Calu3 (cell line): Measurements from ENCODE around the gene AKR1E2. TPM values are rescaled to one million over a fixed set of nuclear protein-coding genes. Genes with fewer than 3 reads are reported as not detected.

ENCODE experiments used
- BruUV-seq: library from RNA; stranded (reverse); fragments of 400-500 nt; replicated peaks from 2 replicates; lab custom pipeline; 2021; lab: Mats Ljungman, UMichigan
- CTCF ChIA-PET: fragments of 300-600 bp; sonication (Branson Sonifier 250); formaldehyde crosslinking; loops from one replicate; lab custom pipeline; 2022; ENCODE audit warnings: antibody characterized with exemption; lab: Charles Lee
- DNase-seq: peaks from one replicate; pipeline ENCODE4 v3.0.0; 2022
- H3K27ac Mint-ChIP-seq: one replicate; pipeline ENCODE4 v1.8.0; 2022; ENCODE audit warnings: mixed read lengths; ENCODE audit not compliant: unreplicated experiment
- H3K27me3 Mint-ChIP-seq: one replicate; pipeline ENCODE4 v1.8.0; 2022; ENCODE audit warnings: mixed read lengths; ENCODE audit not compliant: unreplicated experiment
- H3K36me3 Mint-ChIP-seq: one replicate; pipeline ENCODE4 v1.8.0; 2022; ENCODE audit warnings: mild to moderate bottlenecking, moderate library complexity, mixed read lengths; ENCODE audit not compliant: insufficient read depth, unreplicated experiment
- H3K4me1 Mint-ChIP-seq: one replicate; pipeline ENCODE4 v1.8.0; 2022; ENCODE audit warnings: mild to moderate bottlenecking, low read depth, mixed read lengths; ENCODE audit not compliant: unreplicated experiment
- H3K4me3 Mint-ChIP-seq: one replicate; pipeline ENCODE4 v1.8.0; 2022; ENCODE audit warnings: mild to moderate bottlenecking, low read depth, moderate library complexity, mixed read lengths; ENCODE audit not compliant: unreplicated experiment
- H3K9me3 Mint-ChIP-seq: one replicate; pipeline ENCODE4 v1.8.0; 2022; ENCODE audit warnings: low read depth, mixed read lengths; ENCODE audit not compliant: unreplicated experiment
- intact Hi-C: fragments of 100-400 bp; cut with micrococcal nuclease; formaldehyde crosslinking; loops from one replicate; pipeline ENCODE4 v1.10.0; 2022; ENCODE audit not compliant: unreplicated experiment
- total RNA-seq: library from RNA; stranded (reverse); gene quantifications from 2 replicates; pipeline ENCODE4 v1.2.3, GENCODE V29; 2022
- TF ChIP-seq, protein P1 (sequence below): fragments of 200-600 bp; IDR thresholded peaks from one replicate; pipeline ENCODE4 v1.8.0; 2022; ENCODE audit warnings: antibody characterized with exemption; ENCODE audit not compliant: unreplicated experiment

The AKR1E2 gene
- total RNA-seq, 1 experiment from 2014 or later = 2.8 TPM

DNA sequence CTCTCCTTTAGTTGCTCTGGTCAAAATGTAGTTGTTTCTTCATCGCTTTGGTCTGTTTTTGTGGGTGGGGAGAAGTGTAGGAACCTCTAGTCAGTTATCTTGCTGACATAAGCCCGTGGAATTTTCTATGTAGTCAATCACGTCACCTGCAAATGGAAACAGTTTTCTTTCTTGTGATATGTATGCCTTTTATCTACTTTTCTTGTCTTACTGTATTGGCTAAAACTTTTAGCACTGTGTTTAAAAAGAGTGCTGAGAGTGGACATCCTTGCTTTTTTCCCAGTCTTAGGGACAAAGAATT is 42.3 kb downstream of the AKR1E2 start:
- no peak for DNase-seq
- Mint-ChIP-seq H3K36me3 (no peaks in the 10 kb centered on the region), H3K9me3 (no peaks in the 10 kb centered on the region), H3K4me1 (peaks cover 7% of the 10 kb centered on the region), H3K27me3 (peaks cover under 1% of the 10 kb centered on the region), H3K4me3 (no peak overlapping the region), H3K27ac (no peak overlapping the region)
- TF ChIP-seq, protein P1, sequence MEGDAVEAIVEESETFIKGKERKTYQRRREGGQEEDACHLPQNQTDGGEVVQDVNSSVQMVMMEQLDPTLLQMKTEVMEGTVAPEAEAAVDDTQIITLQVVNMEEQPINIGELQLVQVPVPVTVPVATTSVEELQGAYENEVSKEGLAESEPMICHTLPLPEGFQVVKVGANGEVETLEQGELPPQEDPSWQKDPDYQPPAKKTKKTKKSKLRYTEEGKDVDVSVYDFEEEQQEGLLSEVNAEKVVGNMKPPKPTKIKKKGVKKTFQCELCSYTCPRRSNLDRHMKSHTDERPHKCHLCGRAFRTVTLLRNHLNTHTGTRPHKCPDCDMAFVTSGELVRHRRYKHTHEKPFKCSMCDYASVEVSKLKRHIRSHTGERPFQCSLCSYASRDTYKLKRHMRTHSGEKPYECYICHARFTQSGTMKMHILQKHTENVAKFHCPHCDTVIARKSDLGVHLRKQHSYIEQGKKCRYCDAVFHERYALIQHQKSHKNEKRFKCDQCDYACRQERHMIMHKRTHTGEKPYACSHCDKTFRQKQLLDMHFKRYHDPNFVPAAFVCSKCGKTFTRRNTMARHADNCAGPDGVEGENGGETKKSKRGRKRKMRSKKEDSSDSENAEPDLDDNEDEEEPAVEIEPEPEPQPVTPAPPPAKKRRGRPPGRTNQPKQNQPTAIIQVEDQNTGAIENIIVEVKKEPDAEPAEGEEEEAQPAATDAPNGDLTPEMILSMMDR = no peak
- intact Hi-C loops = no loop called here
- no TSS peak for BruUV-seq
- CTCF ChIA-PET = interaction anchor here (0.7 kb wide), 1 partner anchor 17 kb away, joined by 3 read pairs; no protein-coding TSS in a partner anchor

DNA sequence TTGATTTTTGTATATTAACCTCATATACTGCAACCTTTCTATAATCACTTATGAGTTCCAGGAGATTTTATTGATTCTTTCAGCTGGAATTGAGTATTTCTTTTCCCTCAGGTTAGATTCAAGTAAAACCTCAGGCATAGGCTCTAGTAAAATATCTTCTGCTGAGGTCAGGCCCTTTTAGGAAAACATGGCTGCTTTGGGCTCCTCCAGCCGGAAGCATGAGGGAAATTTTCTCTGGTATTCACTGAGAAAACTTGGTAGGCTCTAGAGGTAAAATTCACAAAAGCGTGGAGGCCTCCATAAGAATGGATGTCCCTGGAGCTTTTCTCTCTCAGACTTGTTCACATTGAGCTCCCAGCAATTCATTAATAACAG is 56.7 kb downstream of the AKR1E2 start:
- H3K9me3 Mint-ChIP-seq = peaks cover 3% of the 10 kb centered on the region
- no peaks in the 10 kb centered on the region for H3K27me3 Mint-ChIP-seq
- H3K27ac Mint-ChIP-seq = no peak overlapping the region
- TF ChIP-seq, protein P1 = no peak
- intact Hi-C loops = no loop called here
- CTCF ChIA-PET = interaction anchor here (0.9 kb wide), 1 partner anchor 20 kb away, joined by 3 read pairs; no protein-coding TSS in a partner anchor
- H3K36me3 Mint-ChIP-seq = no peaks in the 10 kb centered on the region
- no peak for DNase-seq
- BruUV-seq = no TSS peak
- no peak overlapping the region for H3K4me3 Mint-ChIP-seq
- peaks cover 5% of the 10 kb centered on the region for H3K4me1 Mint-ChIP-seq

DNA sequence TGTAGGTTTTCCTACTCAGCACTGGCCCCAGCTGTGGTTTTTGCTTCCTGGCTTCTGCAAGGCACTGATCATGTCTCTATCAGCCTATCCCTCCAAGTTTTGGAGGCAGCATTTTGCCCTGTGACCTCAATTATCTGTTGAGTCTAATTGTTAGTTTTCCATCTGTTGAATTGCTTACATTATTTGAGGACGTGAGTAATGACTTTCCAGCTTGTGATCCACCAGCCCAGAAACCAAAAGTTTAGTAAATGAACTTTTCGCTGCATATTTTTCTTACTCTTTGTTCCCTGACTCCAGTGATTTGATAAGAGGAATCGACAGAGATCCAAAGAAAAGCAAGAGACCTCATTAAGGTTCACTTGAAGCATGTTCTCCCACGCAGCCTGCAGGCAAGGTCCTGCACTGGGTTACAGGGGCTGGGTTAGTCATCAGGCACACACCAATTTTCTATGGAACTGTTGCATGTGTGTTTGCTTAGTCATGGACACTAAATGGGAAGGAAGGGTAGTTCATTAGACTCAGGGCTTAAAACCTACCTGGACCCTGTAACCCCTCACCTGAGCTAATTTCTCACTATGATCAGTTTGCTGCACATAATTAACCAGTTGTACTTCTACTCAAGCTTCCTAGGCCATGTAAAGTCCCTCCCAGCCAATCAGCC is 57.2 kb downstream of the AKR1E2 start:
- no peak for DNase-seq
- CTCF ChIA-PET = interaction anchor here (0.9 kb wide), 1 partner anchor 19 kb away, joined by 3 read pairs; no protein-coding TSS in a partner anchor
- Mint-ChIP-seq H3K4me3 (no peak overlapping the region), H3K9me3 (peaks cover 3% of the 10 kb centered on the region), H3K4me1 (peaks cover 5% of the 10 kb centered on the region), H3K27ac (no peak overlapping the region), H3K27me3 (no peaks in the 10 kb centered on the region), H3K36me3 (no peaks in the 10 kb centered on the region)
- TF ChIP-seq, protein P1 = no peak
- intact Hi-C loops = no loop called here
- BruUV-seq = no TSS peak

DNA sequence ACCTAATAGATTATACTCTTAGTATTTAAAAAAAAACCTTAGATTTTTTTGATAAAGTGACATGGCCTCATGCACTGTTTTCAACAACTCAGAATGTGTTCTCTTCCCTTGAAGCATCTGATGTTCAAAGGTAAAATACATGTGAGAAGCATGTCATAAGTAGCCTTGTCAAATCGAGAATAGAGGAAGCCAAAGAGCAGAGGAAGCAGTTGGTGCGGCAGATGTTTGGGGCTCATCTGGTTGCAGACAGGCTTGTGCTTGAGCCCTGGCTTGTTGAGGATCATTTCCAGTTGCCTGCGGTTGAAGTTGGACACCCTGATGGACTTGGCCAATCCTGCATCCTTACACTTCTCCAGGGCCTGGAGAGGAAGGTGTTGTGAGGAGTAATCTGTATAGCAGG is 59.2 kb downstream of the AKR1E2 start:
- Mint-ChIP-seq H3K27me3 (no peaks in the 10 kb centered on the region), H3K27ac (no peak overlapping the region), H3K36me3 (no peaks in the 10 kb centered on the region), H3K4me1 (peaks cover 5% of the 10 kb centered on the region), H3K9me3 (peaks cover 3% of the 10 kb centered on the region), H3K4me3 (no peak overlapping the region)
- no peak for DNase-seq
- TF ChIP-seq, protein P1 = no peak
- no TSS peak for BruUV-seq
- intact Hi-C loops = no loop called here
- CTCF ChIA-PET = no interaction called here
